Posterior vena cava (tissue), 2 donors: ENCODE measurements around the gene CST9L. TPM values are rescaled to one million over a fixed set of nuclear protein-coding genes. Genes with fewer than 3 reads are reported as not detected.
A peak's percentile ranks its signal among the peaks of the same experiment; 100 is the strongest.

Experiments used
- DNase-seq: peaks from one replicate; pipeline ENCODE4 v3.0.0-alpha.2; 2020; ENCODE audit warnings: low spot score
- intact Hi-C, 2 donors: fragments of 100-400 bp; cut with DNase I; formaldehyde crosslinking; loops; one replicate each; pipeline versions ENCODE4 v1.14.1 to v1.14.2; 2022 to 2023
- total RNA-seq, 2 donors: library from RNA; stranded (reverse); fragmentation: NEBNext Ultra II Directional; extraction: Animal tissue kit (Norgen Biotek cat#: 25700); gene quantifications; one replicate each; pipeline ENCODE4 v1.2.1, GENCODE V29; 2021
- donor health status: DM: yes; HTN: yes; CAD: no.
- donor health status: DM: yes; HTN: yes; CAD: no.

Gene CST9L
- total RNA-seq, 2 donors from 2014 or later: not detected

- DNase-seq: no peak
- intact Hi-C loops: no loop called here
These were observed 13.9 kb downstream of the CST9L start for GRCh38 chr20:23554401-23554800.

GRCh38 chr20:23551786-23552185 lies 16.5 kb downstream of the CST9L start:
- intact Hi-C loops: no loop called here
- peak; percentile 11 for DNase-seq

GRCh38 chr20:23551383-23551782 lies 16.9 kb downstream of the CST9L start:
- intact Hi-C loops: no loop called here
- DNase-seq: peak; percentile 24

- intact Hi-C loops: no loop called here
- DNase-seq: no peak
These were observed 18.1 kb downstream of the CST9L start for GRCh38 chr20:23550227-23550626.

DNA sequence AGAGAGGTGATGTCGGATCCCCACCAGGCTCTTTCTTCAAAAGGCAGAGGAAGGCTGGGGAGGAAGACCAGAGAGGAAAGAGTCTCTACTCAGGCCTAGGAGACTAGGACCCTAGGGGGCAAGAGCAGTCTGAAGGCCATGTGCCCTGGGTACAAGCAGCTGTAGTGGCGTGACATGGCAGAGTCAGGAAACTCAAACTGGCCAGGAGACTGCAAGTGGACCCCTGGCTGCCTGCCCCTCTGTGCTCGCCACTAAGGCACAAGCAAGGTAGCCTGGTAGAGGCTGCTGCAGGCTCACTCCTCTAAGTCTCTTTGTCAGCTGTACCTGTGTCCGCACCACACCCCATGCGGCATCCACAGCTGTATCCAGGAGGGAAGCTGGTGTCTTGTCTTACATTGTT lies 19.9 kb downstream of the CST9L start:
- DNase-seq: no peak

GRCh38 chr20:23547613-23548012 lies 20.7 kb downstream of the CST9L start:
- intact Hi-C loops: no loop called here
- no peak for DNase-seq

More for the DNA sequence above, 19.9 kb downstream of the CST9L start:
- intact Hi-C loops: no loop called here

DNA sequence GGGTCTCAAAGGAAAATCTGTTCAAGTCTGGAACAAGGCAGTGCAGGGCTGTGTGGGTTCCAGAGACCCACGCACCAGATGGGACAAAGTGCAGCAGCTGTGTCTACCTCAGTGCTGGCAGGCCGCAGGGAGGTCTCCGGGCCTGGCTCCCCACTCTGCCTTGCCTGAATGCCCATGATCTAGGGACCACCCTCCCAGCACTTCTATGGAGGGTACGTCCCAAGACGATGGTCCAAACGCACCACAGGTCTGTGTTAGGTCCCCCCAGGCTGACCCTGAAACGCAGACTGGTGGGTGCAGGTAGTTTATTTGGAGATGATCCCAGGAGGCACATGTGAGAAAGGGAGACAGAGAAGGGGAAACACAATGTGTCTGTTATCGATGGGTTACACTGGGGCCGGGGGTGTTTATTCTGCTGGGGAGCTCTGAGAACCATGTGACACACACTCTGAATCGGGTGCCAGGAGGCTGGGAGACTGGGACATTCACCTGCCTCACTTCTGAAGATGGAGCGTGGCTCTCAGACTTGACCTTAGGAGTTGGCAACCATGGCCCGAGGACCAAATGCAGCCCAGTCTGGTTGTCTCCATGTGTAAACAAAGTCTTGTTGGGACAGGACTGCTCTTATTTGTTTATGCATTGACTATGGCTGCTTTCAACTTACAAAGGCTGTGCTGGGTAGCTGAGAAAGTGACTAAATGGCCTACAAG lies 21.7 kb downstream of the CST9L start:
- intact Hi-C loops: no loop called here
- DNase-seq: no peak

DNA sequence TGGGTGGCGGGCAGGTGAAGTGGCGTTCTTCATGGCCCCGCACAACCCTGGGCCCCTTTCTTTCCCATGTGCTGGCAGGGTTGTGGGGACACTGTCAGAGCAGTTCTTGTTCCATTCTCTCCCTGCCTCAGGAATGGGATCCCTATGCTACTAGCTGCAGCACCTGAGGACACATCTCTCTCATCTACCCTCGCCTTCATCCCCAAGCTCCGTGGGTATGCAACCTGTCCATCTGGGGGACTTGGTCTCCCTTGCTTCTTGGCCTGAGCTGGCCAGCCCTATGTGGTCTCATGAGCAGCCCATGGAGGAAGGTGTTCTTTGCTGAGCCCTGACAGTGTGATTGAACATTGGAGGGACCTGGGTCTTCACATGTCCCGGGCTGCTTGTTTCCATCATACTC lies 24.2 kb downstream of the CST9L start:
- DNase-seq: peak; percentile 36
- intact Hi-C loops: no loop called here

DNA sequence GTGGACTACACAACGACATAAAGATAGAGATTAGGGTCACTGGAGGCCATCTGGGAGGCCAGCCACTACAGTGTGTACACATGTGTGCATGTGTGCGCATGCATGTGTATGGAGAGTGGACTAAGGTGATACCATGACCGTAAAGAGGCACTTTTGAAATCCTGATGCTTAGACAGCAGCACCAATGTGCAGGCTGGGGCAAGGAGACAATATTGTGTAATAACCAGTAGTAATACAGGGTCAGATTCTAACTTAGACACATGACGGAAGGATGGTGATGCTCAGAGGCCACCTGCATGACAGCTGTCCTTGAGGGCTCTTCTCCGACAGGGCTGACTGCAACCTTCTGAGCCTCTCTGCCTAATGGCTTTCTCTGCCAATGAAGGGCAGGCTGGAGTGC lies 25.5 kb downstream of the CST9L start:
- intact Hi-C loops: no loop called here
- peak; percentile 29 for DNase-seq

DNA sequence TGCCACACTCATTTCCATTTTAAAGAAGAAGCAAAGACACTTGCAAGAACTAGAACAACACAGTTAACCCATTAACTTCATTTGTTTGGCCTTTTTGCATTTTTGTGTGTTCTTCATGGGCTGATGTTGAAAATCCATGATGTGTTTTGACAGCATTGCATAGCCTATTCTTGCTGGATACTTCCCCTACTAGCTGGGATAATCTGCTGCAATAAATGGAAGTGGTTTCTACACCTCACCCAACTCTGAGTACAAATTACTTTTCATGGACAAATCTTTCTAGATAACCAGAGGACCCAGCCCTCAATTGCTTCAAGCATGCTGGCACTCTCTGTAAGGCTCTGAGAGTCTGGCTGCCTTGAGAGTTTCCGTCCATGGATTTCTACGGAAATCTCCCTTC lies 26.5 kb downstream of the CST9L start:
- no peak for DNase-seq

GRCh38 chr20:23541330-23541729 lies 27.0 kb downstream of the CST9L start:
- peak; percentile 16 for DNase-seq

More for the DNA sequence above, 26.5 kb downstream of the CST9L start:
- intact Hi-C loops: no loop called here

GRCh38 chr20:23540624-23541023 lies 27.7 kb downstream of the CST9L start:
- peak; percentile 24 for DNase-seq
- intact Hi-C loops: no loop called here

More at GRCh38 chr20:23541330-23541729, 27.0 kb downstream of the CST9L start:
- intact Hi-C loops: no loop called here

- no peak for DNase-seq
- intact Hi-C loops: no loop called here
These were observed 31.3 kb downstream of the CST9L start for GRCh38 chr20:23537030-23537429.

GRCh38 chr20:23536328-23536974 lies 31.8 kb downstream of the CST9L start:
- intact Hi-C loops: no loop called here
- peak; percentile 18 for DNase-seq

DNA sequence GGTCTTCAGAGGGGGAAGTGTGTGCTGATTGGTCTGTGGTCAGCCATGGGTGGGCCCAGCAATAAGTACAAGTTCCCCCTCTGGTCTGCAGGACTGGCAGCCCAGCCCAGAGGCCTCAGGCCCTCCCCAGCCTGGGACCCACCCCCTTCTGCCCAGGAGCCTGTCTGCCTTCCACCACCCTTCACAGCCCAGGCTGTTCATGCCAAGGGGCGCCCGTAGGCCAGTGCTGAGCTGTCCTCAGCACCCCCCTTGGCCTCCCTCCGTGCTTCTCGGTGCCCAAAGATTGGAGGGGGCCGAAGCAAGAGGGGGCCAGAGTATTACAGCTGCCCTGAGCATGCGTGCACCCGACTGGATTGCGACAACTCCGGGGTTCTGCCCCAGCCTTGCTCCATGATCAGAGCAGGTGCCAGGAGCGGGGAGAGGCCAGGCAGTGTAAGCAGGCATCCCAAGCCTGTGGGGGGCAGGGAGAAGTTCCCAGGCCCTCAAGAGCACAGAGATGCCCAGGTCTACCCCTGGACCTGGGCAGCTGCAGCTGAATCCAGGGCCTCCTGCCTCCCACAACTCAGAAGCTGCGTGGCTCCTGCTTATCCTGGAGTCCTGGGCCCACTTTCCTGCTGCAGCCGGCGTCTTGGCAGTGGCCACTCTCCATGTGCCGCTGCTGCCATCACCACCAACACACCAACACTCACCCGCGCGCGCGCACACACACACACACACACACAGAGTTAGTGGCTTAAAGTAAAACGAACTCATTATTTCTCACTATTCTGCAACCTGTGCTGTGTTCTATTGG lies 33.3 kb downstream of the CST9L start:
- intact Hi-C loops: no loop called here

DNA sequence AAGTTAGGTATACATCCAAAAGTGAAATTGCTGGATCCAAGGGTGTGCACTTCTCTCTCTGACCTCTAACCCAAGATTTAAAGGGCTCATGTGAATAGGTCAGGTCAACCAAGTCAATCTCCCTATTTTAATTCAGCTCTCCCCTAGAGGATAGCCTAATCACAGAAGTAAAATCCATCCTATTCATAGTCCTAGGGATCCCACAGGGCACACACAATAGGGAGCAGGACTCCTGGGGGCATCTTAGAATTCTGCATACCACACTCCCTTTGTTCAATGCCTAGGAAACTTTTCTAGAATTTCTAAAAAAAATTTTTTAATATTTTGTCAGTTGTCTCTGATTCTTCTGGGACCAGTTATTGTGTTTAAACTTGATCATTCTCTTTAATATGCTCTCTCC lies 35.1 kb downstream of the CST9L start:
- intact Hi-C loops: no loop called here
- DNase-seq: no peak

More for the DNA sequence above, 33.3 kb downstream of the CST9L start:
- DNase-seq: peak; percentile 58

- DNase-seq: no peak
- intact Hi-C loops: no loop called here
These were observed 35.8 kb downstream of the CST9L start for GRCh38 chr20:23532533-23532932.

- intact Hi-C loops: no loop called here
- peak; percentile 5 for DNase-seq
These were observed 37.2 kb downstream of the CST9L start for GRCh38 chr20:23530937-23531567.

DNA sequence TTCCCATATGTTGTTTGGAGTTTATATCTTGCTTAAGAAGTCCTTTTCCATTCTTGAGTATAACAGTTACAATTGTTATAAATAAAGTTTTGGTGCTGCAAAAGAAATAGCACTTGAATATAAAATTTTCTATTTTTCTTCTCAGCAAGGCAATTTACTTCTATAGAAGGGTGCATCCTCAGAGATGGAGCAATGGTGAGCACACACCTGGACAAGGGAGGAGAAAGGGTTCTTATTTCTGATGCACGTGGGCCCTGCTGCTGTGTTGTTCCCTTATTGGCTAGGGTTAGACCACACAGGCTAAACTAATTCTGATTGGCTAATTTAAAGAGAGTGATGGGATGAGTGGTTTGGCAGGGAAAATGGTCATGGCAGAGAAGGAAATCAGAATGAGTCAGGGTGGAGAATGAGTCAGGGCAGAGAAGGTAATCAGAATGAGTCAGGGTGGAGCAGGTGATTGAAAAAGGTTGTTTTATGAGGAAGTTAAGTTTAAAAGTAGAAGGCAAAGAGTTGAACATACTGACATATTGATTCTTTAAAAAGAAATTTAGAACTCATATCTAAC lies 39.3 kb downstream of the CST9L start:
- DNase-seq: peak; percentile 18
- intact Hi-C loops: no loop called here
